Activated CD4-positive, CD25-positive, alpha-beta regulatory T cell treated with anti-CD3 and anti-CD28 coated beads, Interleukin-2, amount 50 U/mL, for 72 hours (primary cell): ENCODE data around the gene SAP25.
A peak's percentile ranks its signal among the peaks of the same experiment; 100 is the strongest.

ENCODE experiments used
- DNase-seq: peaks from one replicate; pipeline ENCODE4 v3.0.0; 2021

SAP25 gene

GRCh38 chr7:100591596-100591995 is 17.9 kb upstream of the SAP25 start:
- DNase-seq = no peak

- DNase-seq = no peak
Observed at GRCh38 chr7:100590077-100590737, 16.5 kb upstream of the SAP25 start.

- DNase-seq = no peak
Observed at GRCh38 chr7:100589341-100589947, 15.7 kb upstream of the SAP25 start.

- no peak for DNase-seq
Observed at GRCh38 chr7:100588438-100588837, 14.7 kb upstream of the SAP25 start.

- DNase-seq = peak; percentile 99
Observed at GRCh38 chr7:100586266-100587025, 12.7 kb upstream of the SAP25 start, which contains the start of gene FBXO24. TSS of gene FBXO24 (plus strand) at chr7:100586328. CDS start at chr7:100586626, 298 bp downstream.

- DNase-seq = peak; percentile 72
Observed at GRCh38 chr7:100585511-100586265, 12.0 kb upstream of the SAP25 start, which contains the start of gene LRCH4. TSS of gene LRCH4 (minus strand) at chr7:100586129. CDS start at chr7:100586100, 29 bp downstream.

- DNase-seq = no peak
Observed at GRCh38 chr7:100584683-100585510, 11.2 kb upstream of the SAP25 start.

- no peak for DNase-seq
Observed at GRCh38 chr7:100584054-100584682, 10.5 kb upstream of the SAP25 start.

- peak; percentile 57 for DNase-seq
Observed at GRCh38 chr7:100583132-100584053, 9.7 kb upstream of the SAP25 start.

- DNase-seq = no peak
Observed at GRCh38 chr7:100582650-100583049, 8.9 kb upstream of the SAP25 start.

GRCh38 chr7:100582041-100582579 is 8.4 kb upstream of the SAP25 start:
- DNase-seq = no peak

GRCh38 chr7:100580466-100581283 is 7.0 kb upstream of the SAP25 start:
- no peak for DNase-seq

- DNase-seq = no peak
Observed at GRCh38 chr7:100578246-100579183, 4.8 kb upstream of the SAP25 start.

GRCh38 chr7:100577507-100577906 is 3.8 kb upstream of the SAP25 start:
- no peak for DNase-seq

GRCh38 chr7:100577103-100577502 is 3.4 kb upstream of the SAP25 start:
- no peak for DNase-seq

GRCh38 chr7:100576384-100576993 is 2.8 kb upstream of the SAP25 start:
- no peak for DNase-seq

- no peak for DNase-seq
Observed at GRCh38 chr7:100575746-100576383, 2.2 kb upstream of the SAP25 start.
